GM12878 (cell line): ENCODE results near the gene MARCHF10. TPM values are rescaled to one million over a fixed set of nuclear protein-coding genes. Genes with fewer than 3 reads are reported as not detected.

ENCODE experiments used
- BCL3 ChIP-seq: IDR thresholded peaks from 2 replicates; pipeline ENCODE4 v1.6.1; 2011; ENCODE audit warnings: borderline replicate concordance, low read depth, mild to moderate bottlenecking, moderate library complexity, low read length; ENCODE audit not compliant: insufficient read depth, poor library complexity, severe bottlenecking
- CEBPB ChIP-seq, 2 experiments: fragments of 150-350 bp in 1 of 2; IDR thresholded peaks; 2 replicates each; pipeline ENCODE4 v1.6.1; 2012 to 2014; ENCODE audit warnings: low read depth in 2 of 2, low read length in 2 of 2, borderline replicate concordance in 1 of 2, inconsistent platforms in 1 of 2
- E2F8 ChIP-seq: fragments of 450-650 bp; IDR thresholded peaks from 2 replicates; pipeline ENCODE4 v1.6.1; 2018; ENCODE audit warnings: mild to moderate bottlenecking, low read depth, moderate library complexity; ENCODE audit not compliant: partially characterized antibody
- EP300 ChIP-seq, 2 experiments: fragments of 150-350 bp in 1 of 2; IDR thresholded peaks; 2 replicates each; pipeline ENCODE4 v1.6.1; 2011 to 2012; ENCODE audit warnings: low read depth in 2 of 2, low read length in 2 of 2, borderline replicate concordance in 1 of 2, improper control_type of control experiment in 1 of 2, inconsistent platforms in 1 of 2; ENCODE audit not compliant: control insufficient read depth in 1 of 2
- FOXM1 ChIP-seq: IDR thresholded peaks from 2 replicates; pipeline ENCODE4 v1.6.1; 2012; ENCODE audit warnings: low read depth, mild to moderate bottlenecking, inconsistent platforms, low read length, moderate library complexity
- IRF3 ChIP-seq: fragments of 450-650 bp; IDR thresholded peaks from 2 replicates; pipeline ENCODE4 v1.6.1; 2014; ENCODE audit warnings: mild to moderate bottlenecking
- KLF5 ChIP-seq: fragments of 450-650 bp; IDR thresholded peaks from 2 replicates; pipeline ENCODE4 v1.6.1; 2014; ENCODE audit warnings: mild to moderate bottlenecking; ENCODE audit not compliant: partially characterized antibody
- MAX ChIP-seq: IDR thresholded peaks from 2 replicates; pipeline ENCODE4 v1.6.1; 2012; ENCODE audit warnings: low read depth, low read length, improper control_type of control experiment
- NFXL1 ChIP-seq: fragments of 450-650 bp; IDR thresholded peaks from 2 replicates; pipeline ENCODE4 v1.6.1; 2017; ENCODE audit warnings: antibody characterized with exemption, mild to moderate bottlenecking, borderline replicate concordance
- PML ChIP-seq: IDR thresholded peaks from 2 replicates; pipeline ENCODE4 v1.6.1; 2012; ENCODE audit warnings: low read length, inconsistent platforms
- RB1 ChIP-seq: fragments of 450-650 bp; formaldehyde crosslinking; IDR thresholded peaks from 2 replicates; pipeline ENCODE4 v1.6.1; 2017; ENCODE audit warnings: mild to moderate bottlenecking, borderline replicate concordance
- SP1 ChIP-seq: IDR thresholded peaks from one replicate; pipeline ENCODE4 v1.6.1; 2011; ENCODE audit warnings: low read depth, low read length
- SRF ChIP-seq, 2 experiments: IDR thresholded peaks; 2 replicates each; pipeline ENCODE4 v1.6.1; 2011; ENCODE audit warnings: low read depth in 2 of 2, low read length in 2 of 2, mild to moderate bottlenecking in 1 of 2, moderate library complexity in 1 of 2
- SUPT20H ChIP-seq: IDR thresholded peaks from 2 replicates; pipeline ENCODE4 v1.6.1; 2011; ENCODE audit warnings: low read depth, mild to moderate bottlenecking, low read length, moderate library complexity, borderline replicate concordance; ENCODE audit not compliant: control insufficient read depth
- TCF3 ChIP-seq: IDR thresholded peaks from 2 replicates; pipeline ENCODE4 v1.6.1; 2012; ENCODE audit warnings: low read depth, mild to moderate bottlenecking, low read length, borderline replicate concordance; ENCODE audit not compliant: insufficient read depth
- ZBTB33 ChIP-seq: fragments of 450-650 bp; IDR thresholded peaks from 2 replicates; pipeline ENCODE4 v1.6.1; 2017; ENCODE audit warnings: mild to moderate bottlenecking
- ZNF622 ChIP-seq: fragments of 450-650 bp; IDR thresholded peaks from 2 replicates; pipeline ENCODE4 v1.6.1; 2017; ENCODE audit warnings: mild to moderate bottlenecking, inconsistent platforms
- ZZZ3 ChIP-seq: IDR thresholded peaks from 2 replicates; pipeline ENCODE4 v1.6.1; 2011; ENCODE audit warnings: low read depth; ENCODE audit not compliant: control insufficient read depth, insufficient read length
- polyA plus RNA-seq, 11 experiments: library from polyadenylated mRNA; depleted of rRNA in 4 of 11; unstranded in 6 of 11; stranded (reverse) in 5 of 11; fragments of >200 nt; fragmentation: Nextera tagmentation in 4 of 11; fragmentation: Illumina TruSeq in 1 of 11; extraction: Ambion mirVana in 4 of 11; extraction: Trizol in 1 of 11; gene quantifications; 1 replicate in 1 of 11; 2 replicates in 10 of 11; pipeline versions ENCODE4 v1.2.1 to v1.2.3, GENCODE V29; 2011 to 2016; ENCODE audit warnings: inconsistent platforms in 2 of 11, missing spikeins in 2 of 11, low read depth in 1 of 11
- total RNA-seq, 4 experiments: library from RNA; depleted of rRNA in 3 of 4; stranded (reverse); fragments of >200 nt in 3 of 4; fragmentation: Illumina TruSeq in 1 of 4; extraction: Trizol in 1 of 4; gene quantifications; 2 replicates each; pipeline versions ENCODE4 v1.2.1 to v1.2.3, GENCODE V29; 2013 to 2021

MARCHF10 gene
- total and polyA plus RNA-seq, 10 of the 15 experiments (the other 5 are each of a cell fraction or from before 2014, with no cell fraction given) = 0.11 to 0.24 TPM; not detected in 8

- TF ChIP-seq IRF3 (no peak), SRF (IDR thresholded peaks at IDR 0.05; ENCODE audit: low read depth in 2 of 2, low read length in 2 of 2) (0 out of 4 replicates have a peak, but pooled peaks of 1 of the 2 experiments have one; percentile 1), RB1 (no peak), BCL3 (peak; percentile 94), SP1 (peak; percentile 21), SUPT20H (no peak), E2F8 (no peak), NFXL1 (peak; percentile 98), EP300 (IDR thresholded peaks at IDR 0.05; ENCODE audit: borderline replicate concordance in 1 of 2, control insufficient read depth in 1 of 2, low read depth in 2 of 2, low read length in 2 of 2) (peak in 1 of 2 experiments; percentile 61; a peak in 1 of 4 replicates), ZBTB33 (no peak), KLF5 (peak; percentile 48), PML (peak; percentile 60; the same call in 1 of the 2 replicates), MAX (peak; percentile 61; the same call in 1 of the 2 replicates), TCF3 (peak; percentile 87; the same call in 1 of the 2 replicates), CEBPB (IDR thresholded peaks at IDR 0.05; ENCODE audit: borderline replicate concordance in 1 of 2, low read depth in 2 of 2, low read length in 2 of 2) (peak in 1 of 2 experiments; percentile 88; a peak in 1 of 4 replicates), FOXM1 (peak; percentile 91), ZZZ3 (no peak), ZNF622 (no peak)
Measured at GRCh38 chr17:62724398-62725146, 83.5 kb downstream of the MARCHF10 start (continued).
